ENCODE data around the gene PDXDC1.

GRCh38 chr16:15037745-15038144 is 62.9 kb downstream of the PDXDC1 start:
- no peak for TF ChIP-seq CTCF (IDR thresholded peaks at IDR 0.05)
- no peak for TF ChIP-seq EZH2 (IDR thresholded peaks at IDR 0.05)

Measured in neural progenitor cell (in vitro differentiated cells).